Pancreas (tissue), 10 donors: Measurements from ENCODE around the gene TGOLN2. TPM values are rescaled to one million over a fixed set of nuclear protein-coding genes. Genes with fewer than 3 reads are reported as not detected.
"Not testable (repeated sequence)": the region's sequence is repeated elsewhere in the genome, so short reads cannot be mapped to it uniquely, and the experiment has no call there.

Source experiments
- ATAC-seq, 4 donors: fragments of 200-7000 bp; cut with Tn5 transposase; one replicate each; pipeline versions ENCODE4 v1.8.0 to v1.9.1; 2020; ENCODE audit warnings: mild to moderate bottlenecking in 4 of 4, moderate library complexity in 4 of 4
- DNase-seq, 6 donors: peaks; one replicate each; pipeline ENCODE4 v3.0.0-alpha.2; 2020
- FAIRE-seq: peaks from 2 replicates; lab custom pipeline; 2012; peaks lifted over from hg19 to GRCh38; lab: Jason Lieb, UNC
- H3K27ac ChIP-seq, 4 donors: fragments of 200-600 bp; sonication (generic); 1 replicate in 3 of 4; 2 replicates in 1 of 4; pipeline versions ENCODE4 v1.5.0 to v1.8.0; 2020
- H3K27me3 ChIP-seq, 4 donors: fragments of 200-600 bp; one replicate each; pipeline ENCODE4 v1.8.0; 2021
- H3K36me3 ChIP-seq, 3 donors: fragments of 200-600 bp; sonication (generic) in 1 of 3; one replicate each; pipeline versions ENCODE4 v1.5.0 to v1.8.0; 2020 to 2021
- H3K4me1 ChIP-seq, 3 donors: fragments of 200-600 bp; one replicate each; pipeline ENCODE4 v1.8.0; 2021
- H3K4me3 ChIP-seq, 4 donors: fragments of 200-600 bp; sonication (generic) in 2 of 4; one replicate each; pipeline versions ENCODE4 v1.5.0 to v1.8.0; 2020 to 2021
- H3K9me3 ChIP-seq, 4 donors: fragments of 200-600 bp; one replicate each; pipeline ENCODE4 v1.8.0; 2021
- CTCF ChIP-seq, 4 donors: fragments of 200-600 bp; sonication (generic) in 3 of 4; IDR thresholded peaks; one replicate each; pipeline versions ENCODE4 v1.5.0 to v1.8.0; 2021; ENCODE audit warnings: antibody characterized with exemption in 4 of 4
- WGBS, 2 donors: extraction: QIAGEN DNeasy Blood & Tissue Kit; methylation state at CpG; one replicate each; pipeline ENCODE4 v1.1.7; 2013; 5-methylcytosine and 5-hydroxymethylcytosine counted together
- intact Hi-C, 3 donors: fragments of 100-400 bp; cut with DNase I; formaldehyde crosslinking; loops; one replicate each; pipeline versions ENCODE4 v1.11.1 to v1.14.2; 2022
- polyA plus RNA-seq, 2 donors: library from polyadenylated mRNA; stranded (reverse); fragments of 200-250 nt; gene quantifications; one replicate each; pipeline ENCODE4 v1.2.3, GENCODE V29; 2013
- total RNA-seq, 6 donors: library from RNA; stranded (reverse); fragmentation: NEBNext Ultra II Directional in 4 of 6; extraction: Animal tissue kit (Norgen Biotek cat#: 25700) in 4 of 6; gene quantifications; one replicate each; pipeline versions ENCODE4 v1.2.1 to v1.2.4, GENCODE V29; 2021 to 2023
- donor health status: healthy with polysubstance abuse.
- donor health status: DM: no; HTN: no; CAD: no; lungs with moderate emphysema.
- donor health status: DM: no; HTN: no; CAD: no.
- donor health status: control.
- donor health status: control.
- donor health status: Bipolar disorder and iron deficiency.
- donor health status: DM: yes; HTN: yes; CAD: no.
- donor health status: DM: no; HTN: no; CAD: no.
- donor health status: DM: no; HTN: no; CAD: no.
- donor health status: DM: yes; HTN: yes; CAD: no.

The TGOLN2 gene
- total and polyA plus RNA-seq, 8 donors: 17.7 to 74.7 (median 37.9) TPM

- H3K4me3 ChIP-seq: no peak overlapping the region
- no peaks in the 10 kb centered on the region for H3K9me3 ChIP-seq
- DNase-seq: no peak
- no peak for ATAC-seq
- H3K36me3 ChIP-seq: peaks cover 0 to 12% (median 3%) of the 10 kb centered on the region in 3 donors
- no peak for TF ChIP-seq CTCF (IDR thresholded peaks at IDR 0.05)
- H3K4me1 ChIP-seq: no peaks in the 10 kb centered on the region
- FAIRE-seq: no peak
- intact Hi-C loops: loop anchor here in 1 of 3 donors (2.0 kb wide), 1 partner anchor 27 kb away; no protein-coding TSS in a partner anchor
- 88 to 92% methylated on average over 30 of the region's 30 CpGs for WGBS, 2 donors
- no peaks in the 10 kb centered on the region for H3K27me3 ChIP-seq
- H3K27ac ChIP-seq: no peak overlapping the region
Measured at GRCh38 chr2:85341269-85342029, 13.7 kb upstream of the TGOLN2 start.

DNA sequence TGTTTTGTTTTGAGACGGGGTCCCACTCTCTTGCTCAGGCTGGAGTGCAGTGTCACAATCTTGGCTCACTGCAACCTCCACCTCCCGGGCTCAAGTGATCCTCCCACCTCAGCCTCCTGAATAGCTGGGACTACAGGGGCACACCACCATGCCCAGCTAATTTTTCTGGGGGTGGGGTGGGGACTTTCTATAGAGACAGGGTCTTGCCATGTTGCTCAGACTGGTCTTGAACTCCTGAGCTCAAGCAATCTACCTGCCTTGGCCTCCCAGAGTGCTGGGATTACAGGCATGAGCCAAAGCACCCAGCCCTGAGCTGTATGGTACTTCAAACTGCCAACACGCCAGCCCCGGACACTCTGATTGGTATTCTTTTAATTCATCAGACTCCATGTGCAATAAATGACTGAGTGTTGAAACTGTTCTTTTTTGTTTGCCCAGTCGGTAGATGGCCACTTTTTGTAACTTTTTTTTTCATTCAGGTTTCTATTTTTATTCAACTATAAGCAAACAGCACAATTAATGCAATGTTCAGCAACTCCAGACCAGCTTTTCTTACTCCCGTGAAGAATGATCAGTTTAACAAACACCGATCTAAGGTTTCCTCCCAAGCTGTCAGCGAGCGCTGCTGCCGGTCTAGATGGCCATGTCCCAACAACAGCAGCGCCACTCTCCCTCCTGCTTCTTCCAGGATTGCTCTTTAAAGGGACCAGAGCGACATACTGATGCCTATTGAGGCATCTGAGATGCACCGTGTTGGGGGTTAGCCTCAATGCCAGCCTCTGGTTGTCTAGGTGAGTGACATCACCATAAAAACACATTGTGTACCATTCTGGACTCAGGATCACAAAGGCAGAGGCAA is 12.5 kb upstream of the TGOLN2 start:
- Histone ChIP-seq H3K27ac (no peak overlapping the region), H3K36me3 (peaks cover 0 to 3% (median under 1%) of the 10 kb centered on the region in 3 donors), H3K4me1 (no peaks in the 10 kb centered on the region), H3K27me3 (no peaks in the 10 kb centered on the region), H3K4me3 (no peak overlapping the region), H3K9me3 (no peaks in the 10 kb centered on the region)
- intact Hi-C loops: no loop called here
- ATAC-seq (peak; percentile 36 to 72 (median 56)), DNase-seq (no peak), FAIRE-seq (no peak)
- 20 to 23% methylated on average over 13 of the region's 13 CpGs for WGBS, 2 donors
- no peak for TF ChIP-seq CTCF (IDR thresholded peaks at IDR 0.05)

- H3K4me3 ChIP-seq: no peak overlapping the region
- no peaks in the 10 kb centered on the region for H3K36me3 ChIP-seq
- no peak for ATAC-seq
- intact Hi-C loops: no loop called here
- H3K9me3 ChIP-seq: no peaks in the 10 kb centered on the region
- no peak for FAIRE-seq
- DNase-seq: no peak
- 50 to 67% methylated on average over 2 of the region's 2 CpGs for WGBS, 2 donors
- no peaks in the 10 kb centered on the region for H3K27me3 ChIP-seq
- TF ChIP-seq CTCF (IDR thresholded peaks at IDR 0.05): no peak
- H3K4me1 ChIP-seq: no peaks in the 10 kb centered on the region
- H3K27ac ChIP-seq: no peak overlapping the region
Measured at GRCh38 chr2:85334928-85335327, 7.1 kb upstream of the TGOLN2 start.

DNA sequence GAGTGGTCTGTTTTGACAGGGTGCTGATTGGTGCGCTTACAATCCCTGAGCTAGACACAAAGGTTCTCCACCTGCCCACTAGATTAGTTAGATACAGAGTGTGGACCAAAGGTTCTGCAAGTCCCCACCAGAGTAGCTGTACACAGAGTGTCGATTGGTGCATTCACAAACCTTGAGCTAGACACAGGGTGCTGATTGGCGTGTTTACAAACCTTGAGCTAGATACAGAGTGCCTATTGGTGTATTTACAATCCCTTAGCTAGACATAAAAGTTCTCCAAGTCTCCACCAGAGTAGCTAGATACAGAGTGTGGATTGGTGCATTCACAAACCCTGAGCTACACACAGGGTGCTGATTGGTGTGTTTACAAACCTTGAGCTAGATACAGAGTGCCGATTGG is 6.1 kb upstream of the TGOLN2 start:
- H3K27ac ChIP-seq, ATAC-seq, H3K4me3 ChIP-seq, H3K4me1 ChIP-seq, H3K9me3 ChIP-seq, DNase-seq, H3K36me3 ChIP-seq, H3K27me3 ChIP-seq, intact Hi-C loops, FAIRE-seq: not testable (repeated sequence)
- WGBS, 2 donors: 77 to 88% methylated on average over 3 to 4 of the region's 4 CpGs

GRCh38 chr2:85330839-85331636 is 3.2 kb upstream of the TGOLN2 start:
- intact Hi-C loops: no loop called here
- H3K9me3 ChIP-seq: no peaks in the 10 kb centered on the region
- no peak for DNase-seq
- 74 to 80% methylated on average over 13 of the region's 13 CpGs for WGBS, 2 donors
- no peak for FAIRE-seq
- ATAC-seq: no peak
- H3K27ac ChIP-seq: no peak overlapping the region
- peaks cover 0 to 5% (median 0%) of the 10 kb centered on the region in 3 donors for H3K4me1 ChIP-seq
- no peak overlapping the region for H3K4me3 ChIP-seq
- no peaks in the 10 kb centered on the region for H3K27me3 ChIP-seq
- TF ChIP-seq CTCF (IDR thresholded peaks at IDR 0.05): no peak
- no peaks in the 10 kb centered on the region for H3K36me3 ChIP-seq

GRCh38 chr2:85329701-85330100 is 1.9 kb upstream of the TGOLN2 start:
- H3K9me3 ChIP-seq, FAIRE-seq, H3K36me3 ChIP-seq, H3K27ac ChIP-seq, DNase-seq, intact Hi-C loops, H3K27me3 ChIP-seq, H3K4me3 ChIP-seq, ATAC-seq: not testable (repeated sequence)
- 73 to 89% methylated on average over 3 of the region's 3 CpGs for WGBS, 2 donors
- peaks cover 9 to 18% (median 12%) of the 10 kb centered on the region in 3 donors for H3K4me1 ChIP-seq
